Tibial artery (tissue), 4 donors: ENCODE data around the gene HDDC3.

Source experiments
- DNase-seq, 2 donors: peaks; one replicate each; pipeline ENCODE4 v3.0.0-alpha.2; 2019
- H3K27ac ChIP-seq, 2 donors: fragments of 200-600 bp; sonication (generic) in 1 of 2; 1 replicate in 1 of 2; 2 replicates in 1 of 2; pipeline ENCODE4 v1.5.1; 2018 to 2019; ENCODE audit warnings: mild to moderate bottlenecking in 1 of 2
- H3K27me3 ChIP-seq, 2 donors: fragments of 200-600 bp; sonication (generic) in 1 of 2; one replicate each; pipeline versions ENCODE4 v1.5.1 to v1.6.0; 2016 to 2019
- H3K36me3 ChIP-seq, 3 donors: fragments of 200-600 bp; sonication (generic) in 2 of 3; one replicate each; pipeline ENCODE4 v1.5.1; 2016 to 2019; ENCODE audit warnings: mild to moderate bottlenecking in 2 of 3
- H3K4me1 ChIP-seq, 4 donors: fragments of 200-600 bp; sonication (generic) in 2 of 4; 1 replicate in 3 of 4; 2 replicates in 1 of 4; pipeline ENCODE4 v1.5.1; 2016 to 2019
- H3K4me3 ChIP-seq, 2 donors: fragments of 200-600 bp; sonication (generic) in 1 of 2; 1 replicate in 1 of 2; 2 replicates in 1 of 2; pipeline ENCODE4 v1.5.1; 2018 to 2019; ENCODE audit warnings: mild to moderate bottlenecking in 2 of 2
- H3K9me3 ChIP-seq, 3 donors: fragments of 200-600 bp; sonication (generic) in 1 of 3; one replicate each; pipeline ENCODE4 v1.5.1; 2016 to 2019
- intact Hi-C: fragments of 100-400 bp; cut with DNase I; formaldehyde crosslinking; loops from one replicate; pipeline ENCODE4 v1.15.0; 2023; ENCODE audit warnings: low total_unique reads
- TF ChIP-seq, protein P1 (sequence below), 2 experiments: fragments of 200-600 bp in 1 of 2; fragments of 450-650 bp in 1 of 2; IDR thresholded peaks; one replicate each; pipeline ENCODE4 v1.5.1; 2017 to 2019; ENCODE audit warnings: antibody characterized with exemption in 2 of 2, mild to moderate bottlenecking in 1 of 2, moderate library complexity in 1 of 2

The HDDC3 gene

DNA sequence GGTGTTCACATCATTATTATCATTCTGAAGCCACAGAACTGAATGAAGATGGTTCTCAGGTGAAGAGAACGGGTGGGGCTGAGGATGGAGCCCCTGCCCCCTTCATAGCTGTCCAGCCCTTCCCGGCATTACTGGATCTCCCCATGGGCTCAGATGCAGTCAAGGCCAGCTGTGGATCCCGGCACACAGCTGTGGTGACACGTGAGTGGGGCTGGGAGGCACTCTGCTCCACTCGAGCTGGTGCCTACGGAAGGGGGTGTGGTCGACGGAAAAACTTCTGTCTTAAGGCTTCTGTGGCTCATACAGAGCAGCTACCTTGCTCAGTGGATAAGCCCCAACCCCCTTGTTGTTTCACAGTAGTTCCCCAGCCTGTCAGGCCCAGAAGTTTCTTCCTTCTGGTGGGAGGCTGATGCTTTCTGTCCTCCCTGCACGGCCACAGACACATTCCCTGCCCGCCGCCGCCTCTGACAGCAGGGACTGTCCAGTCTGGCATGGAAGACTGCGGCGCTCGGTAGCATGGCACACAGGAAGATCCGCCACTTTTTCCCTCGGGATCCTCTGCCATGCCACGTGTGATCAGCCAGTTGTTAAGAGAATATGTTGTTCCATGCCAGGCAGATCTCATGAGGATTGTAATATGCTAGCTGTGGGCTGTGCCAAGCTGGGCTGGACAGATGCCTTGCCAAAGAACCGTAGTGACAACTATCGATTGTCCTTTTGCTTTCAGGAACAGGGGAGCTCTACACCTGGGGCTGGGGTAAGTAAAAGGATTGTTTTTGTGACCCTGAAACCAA, 28.1 kb upstream of the HDDC3 start:
- Histone ChIP-seq H3K4me1 (peaks cover 0 to 58% (median 50%) of the 10 kb centered on the region in 4 donors), H3K27ac (peak overlapping the region; percentile 83 to 86), H3K27me3 (no peaks in the 10 kb centered on the region), H3K4me3 (peak overlapping the region; percentile 16 to 37), H3K9me3 (no peaks in the 10 kb centered on the region), H3K36me3 (peaks cover 5 to 29% (median 22%) of the 10 kb centered on the region in 3 donors)
- intact Hi-C loops, result no loop called here
- TF ChIP-seq, protein P1, sequence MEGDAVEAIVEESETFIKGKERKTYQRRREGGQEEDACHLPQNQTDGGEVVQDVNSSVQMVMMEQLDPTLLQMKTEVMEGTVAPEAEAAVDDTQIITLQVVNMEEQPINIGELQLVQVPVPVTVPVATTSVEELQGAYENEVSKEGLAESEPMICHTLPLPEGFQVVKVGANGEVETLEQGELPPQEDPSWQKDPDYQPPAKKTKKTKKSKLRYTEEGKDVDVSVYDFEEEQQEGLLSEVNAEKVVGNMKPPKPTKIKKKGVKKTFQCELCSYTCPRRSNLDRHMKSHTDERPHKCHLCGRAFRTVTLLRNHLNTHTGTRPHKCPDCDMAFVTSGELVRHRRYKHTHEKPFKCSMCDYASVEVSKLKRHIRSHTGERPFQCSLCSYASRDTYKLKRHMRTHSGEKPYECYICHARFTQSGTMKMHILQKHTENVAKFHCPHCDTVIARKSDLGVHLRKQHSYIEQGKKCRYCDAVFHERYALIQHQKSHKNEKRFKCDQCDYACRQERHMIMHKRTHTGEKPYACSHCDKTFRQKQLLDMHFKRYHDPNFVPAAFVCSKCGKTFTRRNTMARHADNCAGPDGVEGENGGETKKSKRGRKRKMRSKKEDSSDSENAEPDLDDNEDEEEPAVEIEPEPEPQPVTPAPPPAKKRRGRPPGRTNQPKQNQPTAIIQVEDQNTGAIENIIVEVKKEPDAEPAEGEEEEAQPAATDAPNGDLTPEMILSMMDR (IDR thresholded peaks at IDR 0.05), result no peak
- DNase-seq, result peak in 1 of 2 donors; percentile 74

- TF ChIP-seq, protein P1 (IDR thresholded peaks at IDR 0.05), result no peak
- intact Hi-C loops, result loop anchor here (5.0 kb wide), 2 partner anchors 32 to 87 kb away; partner anchors contain the start of gene PRC1
- peak overlapping the region in 1 of 2 donors; percentile 37 for H3K4me3 ChIP-seq
- no peaks in the 10 kb centered on the region for H3K27me3 ChIP-seq
- peak; percentile 73 to 96 for DNase-seq
- peak overlapping the region; percentile 83 to 86 for H3K27ac ChIP-seq
- no peaks in the 10 kb centered on the region for H3K9me3 ChIP-seq
- peaks cover 5 to 24% (median 21%) of the 10 kb centered on the region in 3 donors for H3K36me3 ChIP-seq
- H3K4me1 ChIP-seq, result peaks cover 0 to 62% (median 53%) of the 10 kb centered on the region in 4 donors
These were observed 27.5 kb upstream of the HDDC3 start for GRCh38 chr15:90959894-90960293.

DNA sequence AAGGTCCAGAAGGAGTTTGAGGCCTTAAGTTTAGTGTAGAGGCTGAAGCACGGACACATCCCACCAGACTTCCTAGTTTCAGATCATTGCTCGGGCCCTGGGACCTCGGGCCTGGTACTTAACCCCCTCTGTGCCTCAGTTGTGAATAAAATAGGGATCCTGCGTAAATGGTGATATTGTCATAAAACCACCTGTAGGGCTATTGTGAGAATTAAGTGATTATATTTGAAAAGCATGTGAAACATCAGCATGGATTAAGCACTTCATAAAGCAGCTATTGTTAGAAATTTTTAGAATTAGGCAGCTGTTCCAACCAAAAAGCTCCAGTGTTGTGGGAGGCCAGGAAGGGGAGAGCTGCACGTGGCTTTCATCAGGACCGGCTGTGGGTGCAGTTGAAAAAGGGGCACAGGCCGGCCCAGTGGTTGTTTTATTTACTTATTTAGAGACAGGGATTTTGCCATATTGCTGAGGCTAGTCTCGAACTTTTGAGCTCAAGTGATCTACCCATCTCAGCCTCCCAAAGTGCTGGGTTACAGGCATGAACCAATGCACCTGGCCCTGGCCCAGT, 26.8 kb upstream of the HDDC3 start:
- intact Hi-C loops, result loop anchor here (5.0 kb wide), 2 partner anchors 33 to 88 kb away; partner anchors contain the start of gene PRC1
- no peak for DNase-seq
- Histone ChIP-seq H3K9me3 (no peaks in the 10 kb centered on the region), H3K36me3 (peaks cover 3 to 24% (median 18%) of the 10 kb centered on the region in 3 donors), H3K4me1 (peaks cover 0 to 65% (median 55%) of the 10 kb centered on the region in 4 donors), H3K4me3 (no peak overlapping the region), H3K27me3 (no peaks in the 10 kb centered on the region), H3K27ac (peak overlapping the region; percentile 83 to 86)
- TF ChIP-seq, protein P1 (IDR thresholded peaks at IDR 0.05), result no peak

DNA sequence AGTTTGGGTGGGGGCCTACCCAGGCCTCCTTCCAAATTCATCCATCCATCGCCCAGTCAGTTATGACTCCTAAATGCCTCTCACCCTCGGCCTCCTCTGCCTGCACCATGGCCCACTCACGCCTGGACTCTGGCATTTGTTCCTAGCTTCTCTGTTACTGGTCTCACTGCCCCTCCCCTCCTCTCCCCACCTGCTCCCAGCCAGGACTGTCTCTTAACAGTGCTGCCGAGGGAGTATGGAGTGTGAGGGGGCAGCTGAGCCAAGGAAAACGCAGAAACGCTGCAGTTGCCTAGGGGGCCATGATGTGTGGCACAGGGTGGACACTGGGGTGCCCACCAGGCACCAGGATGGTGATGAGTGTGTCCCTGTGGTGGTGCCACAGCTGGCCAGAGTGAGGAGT, 25.4 kb upstream of the HDDC3 start:
- intact Hi-C loops, result loop anchor here (5.0 kb wide), 2 partner anchors 35 to 90 kb away; partner anchors contain the start of gene PRC1
- peaks cover 0 to 28% (median 25%) of the 10 kb centered on the region in 3 donors for H3K36me3 ChIP-seq

More for the DNA sequence above, 25.4 kb upstream of the HDDC3 start:
- peaks cover 0 to 65% (median 55%) of the 10 kb centered on the region in 4 donors for H3K4me1 ChIP-seq
- peak overlapping the region; percentile 83 to 86 for H3K27ac ChIP-seq
- H3K9me3 ChIP-seq, result no peaks in the 10 kb centered on the region
- H3K27me3 ChIP-seq, result no peaks in the 10 kb centered on the region
- H3K4me3 ChIP-seq, result peak overlapping the region; percentile 75 to 88
- TF ChIP-seq, protein P1 (IDR thresholded peaks at IDR 0.05), result no peak
- DNase-seq, result no peak
